ENCODE data around the gene CACNA2D4.

- no peak for TF ChIP-seq CTCF (IDR thresholded peaks at IDR 0.05)
- TF ChIP-seq POLR2A (IDR thresholded peaks at IDR 0.05) = no peak
Measured at GRCh38 chr12:1796515-1797010, 121.9 kb downstream of the CACNA2D4 start.
